Fibroblast of pulmonary artery (primary cell): ENCODE measurements around the gene TFDP1.

Experiments used
- DNase-seq: peaks from one replicate; pipeline ENCODE4 v3.0.0-alpha.2; 2010; ENCODE audit warnings: low read depth
- H3K4me3 ChIP-seq: replicated peaks from 2 replicates; pipeline ENCODE4 v1.5.1; 2011; ENCODE audit warnings: low read depth, mild to moderate bottlenecking, control low read depth, low read length, moderate library complexity
- CTCF ChIP-seq: IDR thresholded peaks from 2 replicates; pipeline ENCODE4 v1.5.1; 2011; ENCODE audit warnings: mild to moderate bottlenecking, control low read depth, low read length, inconsistent platforms; ENCODE audit errors: missing control alignments

The TFDP1 gene

GRCh38 chr13:113584205-113584869 is at the start of gene TFDP1:
Gene TFDP1, plus strand, starts transcription at chr13:113584753. Its CDS starts 1,085 bp downstream, at chr13:113585838.
- TF ChIP-seq CTCF = no peak
- H3K4me3 ChIP-seq = peak within 1 kb of the TSS; percentile 60
- peak; percentile 82 for DNase-seq

- H3K4me3 ChIP-seq = no peak overlapping the region
- no peak for DNase-seq
- TF ChIP-seq CTCF = no peak
Measured at GRCh38 chr13:113535381-113535781, 49.2 kb upstream of the TFDP1 start.

- no peak overlapping the region for H3K4me3 ChIP-seq
- no peak for DNase-seq
- TF ChIP-seq CTCF = no peak
Measured at GRCh38 chr13:113536461-113537110, 48.0 kb upstream of the TFDP1 start.

GRCh38 chr13:113537205-113537604 is 47.3 kb upstream of the TFDP1 start:
- DNase-seq = no peak
- TF ChIP-seq CTCF = no peak
- no peak overlapping the region for H3K4me3 ChIP-seq

GRCh38 chr13:113537909-113538688 is 46.5 kb upstream of the TFDP1 start:
- no peak overlapping the region for H3K4me3 ChIP-seq
- no peak for DNase-seq
- TF ChIP-seq CTCF = no peak

- no peak for DNase-seq
- no peak for TF ChIP-seq CTCF
- no peak overlapping the region for H3K4me3 ChIP-seq
Measured at GRCh38 chr13:113538689-113539058, 45.9 kb upstream of the TFDP1 start.
